Subcutaneous adipose tissue (tissue), 4 donors: Measurements from ENCODE around the gene PCK1. TPM values are rescaled to one million over a fixed set of nuclear protein-coding genes. Genes with fewer than 3 reads are reported as not detected.

ENCODE experiments used
- total RNA-seq, 4 donors: library from RNA; depleted of rRNA; stranded (reverse); fragments of >200 nt; gene quantifications; one replicate each; pipeline ENCODE4 v1.1.0, GENCODE V29; 2016
- TF ChIP-seq, protein P1 (sequence below): fragments of 450-650 bp; IDR thresholded peaks from one replicate; pipeline ENCODE4 v1.5.1; 2016; ENCODE audit warnings: low read depth, mild to moderate bottlenecking, control low read depth, antibody characterized with exemption, moderate library complexity

PCK1 gene
- total RNA-seq, 4 donors from 2014 or later: 152 to 643 (median 237) TPM

DNA sequence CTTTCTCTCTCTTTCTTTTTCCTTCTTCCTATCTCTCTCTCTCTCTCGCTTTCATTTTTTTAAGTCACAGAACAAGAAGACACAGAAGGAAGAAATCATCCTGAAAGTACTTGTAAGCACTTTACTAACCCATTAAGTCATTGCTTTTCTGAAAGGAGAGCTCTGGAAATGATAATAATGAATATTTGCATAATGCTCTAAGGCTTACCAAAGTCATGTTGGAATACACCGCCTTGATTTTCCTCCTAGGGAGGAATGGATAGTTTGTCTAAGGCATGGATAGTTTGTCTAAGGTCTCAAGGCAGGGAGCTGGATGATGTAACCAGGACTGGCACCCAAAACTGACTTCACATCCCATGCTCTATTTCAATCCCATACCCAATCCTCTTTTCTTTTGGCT, 23.1 kb upstream of the PCK1 start:
- TF ChIP-seq, protein P1, sequence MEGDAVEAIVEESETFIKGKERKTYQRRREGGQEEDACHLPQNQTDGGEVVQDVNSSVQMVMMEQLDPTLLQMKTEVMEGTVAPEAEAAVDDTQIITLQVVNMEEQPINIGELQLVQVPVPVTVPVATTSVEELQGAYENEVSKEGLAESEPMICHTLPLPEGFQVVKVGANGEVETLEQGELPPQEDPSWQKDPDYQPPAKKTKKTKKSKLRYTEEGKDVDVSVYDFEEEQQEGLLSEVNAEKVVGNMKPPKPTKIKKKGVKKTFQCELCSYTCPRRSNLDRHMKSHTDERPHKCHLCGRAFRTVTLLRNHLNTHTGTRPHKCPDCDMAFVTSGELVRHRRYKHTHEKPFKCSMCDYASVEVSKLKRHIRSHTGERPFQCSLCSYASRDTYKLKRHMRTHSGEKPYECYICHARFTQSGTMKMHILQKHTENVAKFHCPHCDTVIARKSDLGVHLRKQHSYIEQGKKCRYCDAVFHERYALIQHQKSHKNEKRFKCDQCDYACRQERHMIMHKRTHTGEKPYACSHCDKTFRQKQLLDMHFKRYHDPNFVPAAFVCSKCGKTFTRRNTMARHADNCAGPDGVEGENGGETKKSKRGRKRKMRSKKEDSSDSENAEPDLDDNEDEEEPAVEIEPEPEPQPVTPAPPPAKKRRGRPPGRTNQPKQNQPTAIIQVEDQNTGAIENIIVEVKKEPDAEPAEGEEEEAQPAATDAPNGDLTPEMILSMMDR: no peak

GRCh38 chr20:57539889-57540288, 21.0 kb upstream of the PCK1 start:
- TF ChIP-seq, protein P1: no peak

- TF ChIP-seq, protein P1: no peak
Measured at GRCh38 chr20:57540890-57541580, 19.9 kb upstream of the PCK1 start.

- TF ChIP-seq, protein P1: no peak
Measured at GRCh38 chr20:57543754-57544153, 17.2 kb upstream of the PCK1 start.

GRCh38 chr20:57544838-57545564, 15.9 kb upstream of the PCK1 start:
- TF ChIP-seq, protein P1: no peak

GRCh38 chr20:57545927-57546662, 14.8 kb upstream of the PCK1 start:
- TF ChIP-seq, protein P1: no peak
